Activated CD8-positive, alpha-beta memory T cell treated with anti-CD3 and anti-CD28 coated beads for 4 hours (primary cell): Measurements from ENCODE around the gene GLIPR1L1.

ENCODE experiments used
- DNase-seq, 2 donors: peaks; one replicate each; pipeline ENCODE4 v3.0.0-alpha.2; 2020; ENCODE audit warnings: low read depth in 2 of 2

Gene GLIPR1L1

DNA sequence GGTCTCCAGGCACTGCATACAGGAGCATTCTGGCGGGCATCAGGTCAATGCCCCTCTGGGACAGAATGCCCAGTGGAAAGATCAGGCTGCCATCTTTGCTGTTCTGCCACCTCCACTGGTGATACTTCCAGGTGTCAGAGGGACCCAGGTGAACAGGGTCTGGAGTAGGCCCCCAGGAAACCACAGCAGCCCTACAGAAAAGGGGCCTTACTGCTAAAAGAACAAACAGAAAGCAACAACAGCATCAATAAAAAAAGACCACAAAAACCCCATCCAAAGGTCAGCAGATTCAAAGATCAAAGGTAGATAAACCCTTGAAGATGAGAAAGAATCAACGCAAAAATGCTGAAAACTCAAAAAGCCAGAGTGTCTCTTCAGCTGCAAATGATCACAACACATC lies 15.9 kb downstream of the GLIPR1L1 start:
- DNase-seq, result no peak

GRCh38 chr12:75354011-75354410 lies 19.5 kb downstream of the GLIPR1L1 start:
- no peak for DNase-seq

- no peak for DNase-seq
These were observed 26.4 kb downstream of the GLIPR1L1 start for GRCh38 chr12:75360920-75361319.

DNA sequence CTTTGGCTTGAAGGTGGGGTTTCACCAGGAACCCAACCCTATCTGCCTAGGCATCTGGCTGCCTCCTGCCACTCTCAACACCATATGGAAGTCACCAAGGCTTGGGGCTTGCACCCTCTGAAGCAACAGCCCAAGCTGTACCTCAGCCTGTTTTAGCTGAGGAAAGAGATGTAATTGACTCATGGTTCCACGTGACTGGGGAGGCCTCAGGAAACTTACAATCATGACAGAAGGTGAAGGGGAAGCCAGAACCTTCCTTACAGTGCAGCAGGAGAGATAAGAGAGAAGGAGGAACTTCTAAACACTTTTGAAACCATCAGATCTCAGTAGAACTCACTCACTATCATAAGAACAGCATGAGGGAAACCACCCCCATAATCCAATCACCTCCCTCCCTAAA lies 26.9 kb downstream of the GLIPR1L1 start:
- DNase-seq, result no peak

GRCh38 chr12:75364919-75365318 lies 30.4 kb downstream of the GLIPR1L1 start:
- no peak for DNase-seq

DNA sequence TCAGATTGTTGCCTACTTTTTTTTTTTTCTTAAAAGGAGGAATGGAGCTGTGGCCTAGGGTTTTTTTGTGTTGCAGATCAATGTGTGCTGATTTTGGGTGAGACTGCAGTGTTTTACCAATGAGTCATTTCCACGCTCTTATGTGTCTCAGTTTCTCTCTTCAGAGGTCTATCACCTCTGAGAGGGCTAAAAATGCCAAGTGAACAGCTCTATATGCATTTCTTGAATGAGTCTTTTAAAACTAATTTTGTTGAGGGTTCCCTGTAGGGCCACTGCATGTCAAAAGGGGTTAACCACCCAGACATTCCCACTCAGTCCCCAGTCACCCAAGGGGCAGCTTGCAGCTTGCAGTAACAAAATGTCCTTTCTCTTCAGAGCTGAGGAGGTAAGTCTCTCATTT lies 32.2 kb downstream of the GLIPR1L1 start:
- no peak for DNase-seq

DNA sequence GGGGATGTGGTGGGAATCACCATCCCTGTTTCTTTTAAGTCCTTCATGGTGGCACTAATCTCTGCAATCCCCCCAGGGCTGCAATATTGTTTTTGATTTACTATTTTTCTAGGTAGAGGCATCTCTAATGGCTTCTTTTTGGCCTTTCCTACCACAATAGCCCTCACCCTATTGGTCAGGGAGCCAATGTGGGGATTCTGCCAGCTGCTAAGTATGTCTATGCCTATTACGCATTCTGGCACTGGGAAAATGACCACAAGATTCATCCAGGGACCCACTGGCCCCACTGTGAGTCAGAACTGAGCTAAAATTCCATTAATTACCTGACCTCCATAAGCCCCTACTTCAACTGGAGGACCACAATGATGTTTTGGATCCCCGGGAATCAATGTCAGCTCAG lies 40.5 kb downstream of the GLIPR1L1 start:
- no peak for DNase-seq

DNA sequence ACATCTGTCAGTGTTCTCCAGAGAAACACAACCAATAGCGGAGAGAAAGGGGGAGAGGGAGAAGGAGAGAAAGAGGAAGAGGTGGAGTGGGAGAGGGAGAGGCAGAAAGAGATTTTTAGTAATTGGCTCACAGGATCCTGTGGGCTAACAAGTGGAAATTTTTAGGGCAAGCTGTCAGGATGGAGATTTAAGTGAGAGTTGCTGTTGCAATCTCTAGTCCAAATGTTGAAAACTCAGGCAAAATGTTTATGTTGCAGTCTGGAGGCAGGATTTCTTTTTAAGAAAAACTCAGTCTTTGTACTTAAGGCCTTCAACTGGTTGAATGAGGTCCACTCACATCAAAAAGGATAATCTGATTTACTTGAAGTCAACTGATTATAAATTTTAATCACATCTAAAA lies 43.9 kb downstream of the GLIPR1L1 start:
- DNase-seq, result no peak

- no peak for DNase-seq
These were observed 54.6 kb downstream of the GLIPR1L1 start for GRCh38 chr12:75389061-75389460.

- DNase-seq, result no peak
These were observed 55.2 kb downstream of the GLIPR1L1 start for GRCh38 chr12:75389706-75390105.

DNA sequence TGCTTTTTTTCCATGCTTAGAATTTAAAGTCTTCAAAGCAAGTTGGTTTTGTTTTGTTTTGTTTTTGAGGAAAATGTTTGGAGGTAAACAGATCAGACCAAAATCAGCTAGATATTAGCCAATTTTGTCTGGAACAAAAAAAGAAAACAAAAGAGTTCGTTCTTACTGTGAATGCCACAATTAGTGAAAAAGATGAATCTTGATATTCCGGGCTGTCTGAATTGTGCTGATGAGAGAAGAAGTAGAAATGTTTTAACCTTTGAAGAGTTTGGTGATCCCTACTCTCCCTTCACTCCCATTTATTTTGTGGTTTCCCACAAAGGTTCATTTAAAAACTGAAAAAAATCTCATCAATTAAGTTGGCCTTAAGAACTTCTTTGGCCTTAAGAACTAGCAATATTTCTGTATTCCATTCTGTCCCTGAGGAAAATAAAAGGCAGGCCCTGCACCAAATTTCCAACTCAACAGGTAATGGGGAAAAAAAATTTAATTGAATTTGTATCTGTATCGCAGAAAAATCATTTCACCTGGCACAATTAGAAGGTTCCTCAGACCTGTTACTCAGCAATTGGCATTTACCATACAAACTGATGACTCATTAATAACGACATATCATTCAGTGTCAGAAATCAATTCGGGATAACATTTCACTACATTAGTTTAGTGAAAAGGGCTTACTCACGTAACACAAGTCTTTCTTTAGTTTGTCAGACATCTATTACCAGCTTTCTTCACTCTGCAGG lies 55.9 kb downstream of the GLIPR1L1 start:
- DNase-seq, result no peak

- DNase-seq, result peak; percentile 73 to 77
These were observed 56.5 kb downstream of the GLIPR1L1 start, which contains the start of gene GLIPR1L2 for GRCh38 chr12:75390899-75391538. TSS of gene GLIPR1L2 (plus strand) at chr12:75391089. CDS start at chr12:75391117, 28 bp downstream.

DNA sequence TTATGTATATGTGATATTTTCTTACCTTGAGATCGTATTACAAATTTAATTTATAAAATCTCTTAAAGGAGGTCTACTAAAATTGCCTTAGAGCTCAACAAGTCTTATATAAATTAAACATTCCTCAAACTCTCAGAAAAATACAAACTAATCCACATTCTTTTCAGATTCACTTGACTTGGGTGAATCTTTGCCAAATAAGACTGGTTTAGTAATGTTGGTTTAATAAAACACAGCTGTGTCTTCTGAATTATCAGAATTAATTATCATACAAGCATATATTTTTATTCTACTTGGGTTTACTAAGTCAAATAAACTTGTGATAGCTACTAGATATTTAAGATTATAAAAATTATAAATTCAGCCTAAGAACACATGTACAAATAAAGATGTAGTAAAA lies 69.8 kb downstream of the GLIPR1L1 start:
- no peak for DNase-seq

DNA sequence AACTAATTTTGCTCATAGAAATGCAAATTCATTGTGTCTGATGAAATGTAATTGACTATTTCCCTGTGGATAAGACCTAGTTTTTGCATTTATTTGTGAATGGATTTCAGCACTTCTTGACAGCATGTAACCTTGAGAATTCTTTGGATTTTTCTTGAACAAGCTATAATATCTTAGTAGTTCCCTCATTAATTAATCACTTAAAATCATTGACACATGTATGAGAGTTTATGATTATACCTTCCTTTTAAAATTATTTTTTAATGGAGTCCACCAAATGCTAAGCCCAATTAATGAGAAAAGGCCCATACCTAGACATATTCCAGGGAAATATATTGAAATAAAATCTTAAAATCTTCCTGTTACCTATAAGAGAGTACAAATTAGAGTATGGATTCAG lies 73.2 kb downstream of the GLIPR1L1 start:
- no peak for DNase-seq

DNA sequence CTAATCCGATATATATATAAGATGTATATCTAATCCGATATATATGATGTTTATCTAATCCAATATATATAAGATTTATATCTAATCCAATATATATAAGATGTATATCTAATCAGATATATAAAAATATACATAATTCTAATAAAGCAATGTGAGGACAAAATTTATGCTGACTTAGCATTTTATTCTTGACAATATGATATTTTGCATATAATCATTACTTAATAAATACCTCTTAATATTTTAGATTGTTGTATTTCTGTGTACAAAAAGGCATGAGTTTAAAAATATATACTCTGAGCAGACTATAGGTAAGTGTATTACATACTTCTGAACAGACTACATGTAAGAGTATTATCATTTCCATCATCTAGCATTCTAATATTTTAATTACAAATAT lies 75.4 kb downstream of the GLIPR1L1 start:
- no peak for DNase-seq

DNA sequence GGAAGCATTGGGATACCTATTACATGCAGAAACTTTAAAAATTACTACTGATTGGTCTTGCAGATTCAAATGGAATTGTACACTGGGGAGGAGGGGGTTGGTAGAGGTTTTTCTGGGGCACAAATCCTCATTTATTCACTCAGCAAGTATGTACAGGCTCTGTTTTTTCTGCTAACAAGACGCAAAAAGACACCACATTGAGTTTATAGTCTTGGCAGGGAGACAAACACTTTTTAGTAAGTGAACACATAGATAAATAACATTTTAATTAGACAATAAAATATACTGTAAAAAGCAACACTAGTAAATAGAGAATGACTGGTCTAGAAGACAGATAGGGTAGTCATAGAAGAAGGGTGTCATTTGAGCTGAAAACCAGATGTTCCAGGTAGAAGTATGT lies 80.2 kb downstream of the GLIPR1L1 start:
- DNase-seq, result no peak

- DNase-seq, result no peak
These were observed 85.4 kb downstream of the GLIPR1L1 start for GRCh38 chr12:75419841-75420240.
